Stimulated activated CD4-positive, alpha-beta T cell treated with anti-CD3 and anti-CD28 coated beads, TNF-alpha, amount 100 ng/mL, for 1 hour (primary cell): ENCODE measurements around the gene TSPEAR.
"Not testable (repeated sequence)": the region's sequence is repeated elsewhere in the genome, so short reads cannot be mapped to it uniquely, and the experiment has no call there.

Experiments used
- DNase-seq, 3 donors: peaks; one replicate each; pipeline ENCODE4 v3.0.0-alpha.2; 2020; ENCODE audit warnings: low read depth in 3 of 3, low spot score in 1 of 3

TSPEAR gene

GRCh38 chr21:44574457-44575306 lies 136.7 kb downstream of the TSPEAR start:
- DNase-seq, result no peak

- DNase-seq, result not testable (repeated sequence)
Measured at GRCh38 chr21:44573630-44574456, 137.5 kb downstream of the TSPEAR start, which contains the start of gene KRTAP10-4. KRTAP10-4 (plus strand) TSS chr21:44573729; CDS start chr21:44573759, 30 bp downstream.

- no peak for DNase-seq
Measured at GRCh38 chr21:44572959-44573583, 138.3 kb downstream of the TSPEAR start.

DNA sequence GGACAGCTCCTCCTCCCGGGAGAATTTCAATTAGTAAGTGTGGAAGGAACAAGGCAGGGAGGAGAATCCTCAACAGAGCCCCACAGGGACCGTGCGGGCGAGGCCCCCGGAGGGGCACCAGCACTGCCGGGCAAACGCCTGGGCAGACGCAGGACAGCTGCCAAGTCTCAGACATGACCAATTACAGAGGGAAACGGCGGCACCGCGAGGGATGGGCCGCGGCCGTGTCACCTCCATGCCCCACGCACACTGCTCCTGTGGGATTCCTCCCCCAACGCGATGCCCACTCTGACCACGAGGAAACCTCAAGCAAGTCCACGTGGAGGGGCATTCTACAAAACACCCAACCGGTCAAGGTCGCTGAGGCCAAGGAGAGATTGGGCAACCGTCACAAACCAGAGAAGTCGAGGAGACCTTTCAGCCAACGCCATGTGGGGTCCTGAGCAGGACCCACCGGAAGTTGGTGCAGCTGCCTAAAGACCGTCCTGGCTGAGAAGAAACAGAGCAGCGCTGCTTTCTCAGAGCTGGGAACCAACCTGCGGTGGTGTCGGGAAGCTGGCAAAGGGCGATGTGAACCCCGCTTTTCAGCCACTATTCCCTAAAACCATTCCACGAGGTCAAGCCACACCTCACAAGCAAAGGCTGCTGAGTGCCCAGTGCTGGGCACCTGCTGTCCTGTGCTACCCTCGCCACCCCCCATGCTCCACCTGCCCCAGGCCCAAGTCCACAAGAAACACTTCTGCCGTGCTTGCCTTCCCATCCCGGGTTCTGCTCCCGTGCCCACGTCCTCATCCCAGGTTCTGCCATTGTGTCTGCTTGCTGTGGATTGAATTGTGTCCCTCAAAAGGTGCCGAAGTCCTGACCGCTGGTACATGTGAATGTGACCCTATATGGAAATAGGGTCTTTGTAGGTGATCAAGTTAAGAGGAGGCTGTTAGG lies 139.3 kb downstream of the TSPEAR start:
- DNase-seq, result no peak

DNA sequence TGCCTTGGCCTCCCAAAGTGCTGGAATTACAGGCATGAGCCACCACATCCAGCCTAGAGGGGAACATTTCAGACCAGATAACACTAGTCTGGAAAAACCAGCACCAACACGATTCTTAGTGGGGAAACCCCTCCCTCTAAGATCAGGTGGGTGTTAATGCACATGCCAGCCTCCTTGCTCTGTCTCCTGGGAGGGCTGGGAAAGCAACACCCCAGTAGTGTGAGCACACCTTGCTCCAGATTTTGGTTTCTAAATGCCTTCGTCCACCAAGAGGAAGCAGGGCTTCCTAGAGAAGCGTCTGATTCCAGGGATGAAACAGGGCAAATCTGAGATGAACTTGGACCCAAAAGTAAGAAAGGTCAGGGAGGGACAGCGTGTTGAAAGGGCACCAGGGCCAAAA lies 140.1 kb downstream of the TSPEAR start:
- no peak for DNase-seq

GRCh38 chr21:44569861-44570517 lies 141.4 kb downstream of the TSPEAR start:
- no peak for DNase-seq

GRCh38 chr21:44568667-44569556 lies 142.5 kb downstream of the TSPEAR start:
- DNase-seq, result no peak

- no peak for DNase-seq
Measured at GRCh38 chr21:44568261-44568660, 143.1 kb downstream of the TSPEAR start.

GRCh38 chr21:44567481-44568171 lies 143.7 kb downstream of the TSPEAR start:
- DNase-seq, result no peak

- no peak for DNase-seq
Measured at GRCh38 chr21:44566403-44566802, 145.0 kb downstream of the TSPEAR start.

- no peak for DNase-seq
Measured at GRCh38 chr21:44564886-44565598, 146.3 kb downstream of the TSPEAR start.

- no peak for DNase-seq
Measured at GRCh38 chr21:44564099-44564498, 147.3 kb downstream of the TSPEAR start.

GRCh38 chr21:44558695-44559094 lies 152.7 kb downstream of the TSPEAR start, which contains the start of gene KRTAP10-3:
KRTAP10-3 (minus strand) TSS chr21:44558795; CDS start chr21:44558715, 80 bp downstream.
- DNase-seq, result no peak

DNA sequence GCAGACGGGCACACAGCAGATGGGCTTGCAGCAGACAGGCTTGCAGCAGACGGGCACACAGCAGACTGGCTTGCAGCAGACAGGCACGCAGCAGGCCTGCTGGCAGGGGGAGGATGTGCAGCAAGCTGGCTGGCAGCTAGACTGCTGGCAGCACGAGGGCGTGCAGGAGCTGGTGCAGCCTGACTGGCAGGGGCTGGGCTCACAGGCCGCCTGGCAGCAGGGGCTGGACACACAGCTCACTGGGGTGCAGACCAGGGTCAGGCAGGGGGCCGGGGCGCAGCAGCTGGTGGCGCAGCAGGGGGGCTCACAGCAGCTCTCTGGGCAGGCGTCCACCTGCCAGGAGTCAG lies 153.1 kb downstream of the TSPEAR start:
- not testable (repeated sequence) for DNase-seq

GRCh38 chr21:44557491-44558328 lies 153.7 kb downstream of the TSPEAR start:
- no peak for DNase-seq

GRCh38 chr21:44556879-44557278 lies 154.5 kb downstream of the TSPEAR start:
- DNase-seq, result no peak
